ENCODE measurements around the gene FKBP14. TPM values are rescaled to one million over a fixed set of nuclear protein-coding genes. Genes with fewer than 3 reads are reported as not detected.

FKBP14 gene, protein sequence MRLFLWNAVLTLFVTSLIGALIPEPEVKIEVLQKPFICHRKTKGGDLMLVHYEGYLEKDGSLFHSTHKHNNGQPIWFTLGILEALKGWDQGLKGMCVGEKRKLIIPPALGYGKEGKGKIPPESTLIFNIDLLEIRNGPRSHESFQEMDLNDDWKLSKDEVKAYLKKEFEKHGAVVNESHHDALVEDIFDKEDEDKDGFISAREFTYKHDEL
- total RNA-seq: 20.0 and 20.5 TPM in 2 replicates

DNA sequence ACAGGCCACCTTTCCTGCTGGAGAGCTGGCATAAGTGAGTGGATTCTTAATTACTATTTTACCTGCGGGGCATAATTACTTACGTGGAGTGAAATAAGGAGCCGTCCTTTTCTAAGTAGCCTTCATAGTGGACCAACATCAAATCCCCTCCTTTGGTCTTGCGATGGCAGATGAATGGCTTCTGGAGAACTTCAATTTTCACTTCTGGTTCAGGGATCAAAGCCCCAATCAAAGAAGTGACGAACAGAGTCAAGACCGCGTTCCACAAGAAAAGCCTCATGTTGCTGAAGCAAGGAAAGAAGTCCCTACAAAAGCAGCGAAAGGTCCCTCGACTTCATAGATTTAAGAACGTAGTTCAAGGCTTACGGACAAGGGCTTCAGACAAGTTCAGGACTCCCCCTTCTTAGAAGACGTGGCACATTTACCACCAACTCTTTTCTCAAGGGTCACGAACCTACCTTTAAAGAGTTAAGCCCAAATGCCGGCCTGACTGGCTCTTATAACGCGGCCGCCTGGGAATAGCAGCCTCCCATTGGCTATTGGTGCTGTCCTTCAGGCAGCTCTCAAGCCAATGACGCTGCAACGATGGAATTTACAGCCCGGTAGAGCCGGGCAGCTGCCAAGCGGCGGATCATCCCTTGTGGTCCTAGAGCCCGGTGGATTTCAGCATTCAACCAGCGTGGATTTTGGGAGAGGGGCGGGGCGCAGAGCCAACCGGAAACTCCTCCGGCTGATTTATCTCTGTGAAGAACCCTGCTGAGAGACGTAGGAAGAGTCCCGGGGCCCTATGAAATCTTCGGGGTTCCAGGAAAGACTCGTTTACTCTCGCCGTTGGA lies at the start of gene FKBP14:
Gene FKBP14, minus strand, starts transcription at position 474 of the 836 bp plus-strand sequence. Its CDS starts 194 bp downstream, at position 280.
- Histone ChIP-seq H3K4me3 (ENCODE audit: low read depth, low read length) (peak within 1 kb of the TSS; percentile 76), H3K27me3 (ENCODE audit: control insufficient read depth, insufficient read depth, low read length) (no peaks in the 10 kb centered on the region), H3K36me3 (ENCODE audit: control insufficient read depth, insufficient read depth, low read length) (peaks cover 2% of the 10 kb centered on the region)
- TF ChIP-seq, protein P1, sequence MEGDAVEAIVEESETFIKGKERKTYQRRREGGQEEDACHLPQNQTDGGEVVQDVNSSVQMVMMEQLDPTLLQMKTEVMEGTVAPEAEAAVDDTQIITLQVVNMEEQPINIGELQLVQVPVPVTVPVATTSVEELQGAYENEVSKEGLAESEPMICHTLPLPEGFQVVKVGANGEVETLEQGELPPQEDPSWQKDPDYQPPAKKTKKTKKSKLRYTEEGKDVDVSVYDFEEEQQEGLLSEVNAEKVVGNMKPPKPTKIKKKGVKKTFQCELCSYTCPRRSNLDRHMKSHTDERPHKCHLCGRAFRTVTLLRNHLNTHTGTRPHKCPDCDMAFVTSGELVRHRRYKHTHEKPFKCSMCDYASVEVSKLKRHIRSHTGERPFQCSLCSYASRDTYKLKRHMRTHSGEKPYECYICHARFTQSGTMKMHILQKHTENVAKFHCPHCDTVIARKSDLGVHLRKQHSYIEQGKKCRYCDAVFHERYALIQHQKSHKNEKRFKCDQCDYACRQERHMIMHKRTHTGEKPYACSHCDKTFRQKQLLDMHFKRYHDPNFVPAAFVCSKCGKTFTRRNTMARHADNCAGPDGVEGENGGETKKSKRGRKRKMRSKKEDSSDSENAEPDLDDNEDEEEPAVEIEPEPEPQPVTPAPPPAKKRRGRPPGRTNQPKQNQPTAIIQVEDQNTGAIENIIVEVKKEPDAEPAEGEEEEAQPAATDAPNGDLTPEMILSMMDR (IDR thresholded peaks at IDR 0.05; ENCODE audit: insufficient read depth, low read length, severe bottlenecking): no peak
- DNase-seq (ENCODE audit: low read depth) (peak; percentile 97), FAIRE-seq (no peak)

DNA sequence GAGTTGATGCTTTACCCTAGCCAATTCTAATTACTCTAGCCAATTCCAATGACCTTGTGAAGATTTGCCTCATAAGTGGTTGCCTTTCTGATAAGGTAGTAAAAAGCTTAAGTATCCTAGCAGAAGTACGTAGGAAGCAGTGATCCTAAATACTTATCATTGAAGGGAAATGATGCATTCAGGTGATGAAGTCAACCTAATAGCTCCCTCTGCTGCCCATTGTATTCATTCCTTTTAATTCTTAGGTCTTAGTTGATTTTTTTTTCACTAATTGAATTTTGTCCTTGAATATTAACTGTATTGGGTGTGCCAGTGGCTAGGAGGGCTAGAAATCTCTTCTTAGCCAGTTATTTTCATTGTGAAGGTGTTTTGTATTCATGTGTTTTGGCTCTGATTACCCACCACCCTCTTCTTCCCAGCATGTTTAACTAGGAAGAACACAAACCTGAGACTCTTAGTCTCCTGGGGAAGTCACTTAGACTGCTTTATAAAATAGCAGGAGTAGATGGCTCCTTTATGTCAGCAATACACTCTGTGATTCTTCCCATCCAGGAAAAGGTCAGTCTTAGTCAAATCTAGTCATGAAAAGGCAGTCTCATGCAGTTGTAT lies 48.0 kb upstream of the FKBP14 start:
- peak; percentile 74 for DNase-seq (ENCODE audit: low read depth)
- Histone ChIP-seq H3K36me3 (ENCODE audit: control insufficient read depth, insufficient read depth, low read length) (peaks cover 2% of the 10 kb centered on the region), H3K27me3 (ENCODE audit: control insufficient read depth, insufficient read depth, low read length) (no peaks in the 10 kb centered on the region), H3K4me3 (ENCODE audit: low read depth, low read length) (no peak overlapping the region)
- FAIRE-seq: no peak
- TF ChIP-seq, protein P1 (IDR thresholded peaks at IDR 0.05; ENCODE audit: insufficient read depth, low read length, severe bottlenecking): peak; percentile 48

DNA sequence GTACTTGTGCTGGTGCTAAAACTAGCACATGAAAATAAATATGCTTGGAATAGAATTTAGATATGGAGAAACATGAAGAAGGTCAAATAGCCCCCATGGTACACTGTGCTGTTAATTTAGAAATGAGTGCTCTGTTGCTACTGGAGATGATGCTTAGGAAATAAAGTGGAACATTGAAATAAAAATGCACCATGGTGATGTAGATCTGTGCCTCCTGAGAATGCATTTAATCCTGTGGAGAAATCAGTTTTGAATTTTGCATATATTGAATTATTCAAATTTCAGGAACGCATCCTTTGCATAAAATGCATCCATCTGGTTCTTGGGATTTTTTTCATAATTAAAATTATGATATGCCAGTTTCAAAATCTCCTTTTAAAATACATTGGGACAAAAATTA lies 46.2 kb upstream of the FKBP14 start:
- TF ChIP-seq, protein P1 (IDR thresholded peaks at IDR 0.05; ENCODE audit: insufficient read depth, low read length, severe bottlenecking): no peak
- H3K27me3 ChIP-seq (ENCODE audit: control insufficient read depth, insufficient read depth, low read length): no peaks in the 10 kb centered on the region
- no peak for FAIRE-seq

DNA sequence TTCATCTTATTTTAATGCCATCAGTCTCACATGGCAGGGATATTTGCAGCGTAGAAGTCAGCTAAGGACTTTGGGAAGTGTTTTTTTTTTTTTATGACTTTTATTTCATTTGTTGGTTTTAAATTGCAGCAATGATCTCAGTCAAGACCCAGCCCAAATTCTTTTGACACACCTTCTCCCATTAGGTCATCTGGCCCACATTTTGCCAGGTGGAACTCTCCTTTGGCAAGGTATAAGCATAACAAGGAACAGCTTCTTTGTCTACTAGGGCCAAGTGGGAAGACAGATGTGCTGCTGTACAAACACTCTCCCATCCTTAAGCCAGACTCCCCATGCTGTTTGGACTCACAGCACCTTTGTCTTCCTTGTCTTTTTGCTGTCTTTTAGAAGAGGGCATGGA lies 43.5 kb upstream of the FKBP14 start:
- Histone ChIP-seq H3K27me3 (ENCODE audit: control insufficient read depth, insufficient read depth, low read length) (no peaks in the 10 kb centered on the region), H3K36me3 (ENCODE audit: control insufficient read depth, insufficient read depth, low read length) (no peaks in the 10 kb centered on the region), H3K4me3 (ENCODE audit: low read depth, low read length) (no peak overlapping the region)
- DNase-seq (ENCODE audit: low read depth) (no peak), FAIRE-seq (no peak)
- TF ChIP-seq, protein P1 (IDR thresholded peaks at IDR 0.05; ENCODE audit: insufficient read depth, low read length, severe bottlenecking): no peak

More for the DNA sequence above, 46.2 kb upstream of the FKBP14 start:
- DNase-seq (ENCODE audit: low read depth): no peak
- H3K4me3 ChIP-seq (ENCODE audit: low read depth, low read length): no peak overlapping the region
- no peaks in the 10 kb centered on the region for H3K36me3 ChIP-seq (ENCODE audit: control insufficient read depth, insufficient read depth, low read length)

DNA sequence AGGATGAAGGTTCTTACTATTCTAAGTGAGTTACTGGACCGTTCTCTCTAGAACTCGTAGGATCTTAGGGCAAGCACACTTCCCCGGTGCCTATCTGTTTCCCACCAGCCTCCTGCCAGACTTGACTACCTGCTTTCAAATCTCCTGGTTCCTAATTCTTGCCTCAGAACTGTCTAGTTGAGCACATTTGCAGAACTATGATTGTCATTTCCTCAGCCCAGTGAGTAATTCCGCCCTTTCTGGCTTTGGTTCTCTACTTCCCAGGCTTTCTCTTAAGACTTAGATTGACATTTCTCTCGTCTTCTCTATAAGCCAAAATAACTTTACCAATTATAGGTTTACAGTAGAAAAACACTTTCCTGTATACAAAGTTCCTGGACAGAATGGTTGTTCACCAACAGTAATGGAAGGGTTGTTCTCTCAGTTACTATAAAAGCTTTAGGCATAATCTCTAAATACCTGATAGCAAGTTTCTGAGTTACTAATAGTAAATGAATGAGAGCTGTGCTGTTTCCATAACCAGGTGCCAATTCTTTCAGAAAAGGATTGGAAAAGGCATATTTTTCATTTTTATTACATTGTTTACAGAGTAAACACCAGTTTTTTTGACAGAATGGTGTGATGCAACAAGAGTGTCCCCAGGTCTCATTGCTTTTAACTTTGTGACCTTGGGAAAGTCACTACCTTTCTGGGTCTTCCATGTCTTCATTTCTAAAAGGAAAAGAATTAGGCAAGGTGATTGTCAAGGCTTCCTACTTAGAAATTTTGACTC lies 42.8 kb upstream of the FKBP14 start:
- no peaks in the 10 kb centered on the region for H3K27me3 ChIP-seq (ENCODE audit: control insufficient read depth, insufficient read depth, low read length)
- no peaks in the 10 kb centered on the region for H3K36me3 ChIP-seq (ENCODE audit: control insufficient read depth, insufficient read depth, low read length)
- FAIRE-seq (no peak), DNase-seq (ENCODE audit: low read depth) (no peak)
- no peak overlapping the region for H3K4me3 ChIP-seq (ENCODE audit: low read depth, low read length)
- TF ChIP-seq, protein P1 (IDR thresholded peaks at IDR 0.05; ENCODE audit: insufficient read depth, low read length, severe bottlenecking): no peak

Measured in bronchial epithelial cell (primary cell).